Adrenal gland (tissue), 12 donors: ENCODE results near the gene PAGR1. TPM values are rescaled to one million over a fixed set of nuclear protein-coding genes. Genes with fewer than 3 reads are reported as not detected.

ENCODE experiments used
- DNase-seq, 7 donors: peaks; one replicate each; pipeline ENCODE4 v3.0.0-alpha.2; 2019 to 2020
- H3K27ac ChIP-seq, 5 donors: fragments of 200-600 bp; sonication (generic) in 4 of 5; 1 replicate in 3 of 5; 2 replicates in 2 of 5; pipeline versions ENCODE4 v1.5.1 to v1.8.0; 2016 to 2020; ENCODE audit warnings: mild to moderate bottlenecking in 1 of 5
- H3K27me3 ChIP-seq: fragments of 200-600 bp; 2 replicates; pipeline ENCODE4 v1.8.0; 2021
- H3K36me3 ChIP-seq, 2 donors: fragments of 200-600 bp; replicated peaks in 1 of 2; 1 replicate in 1 of 2; 2 replicates in 1 of 2; pipeline versions ENCODE4 v1.5.1 to v1.8.0; 2018 to 2022
- H3K4me1 ChIP-seq, 2 donors: fragments of 200-600 bp; replicated peaks in 1 of 2; 1 replicate in 1 of 2; 2 replicates in 1 of 2; pipeline versions ENCODE4 v1.5.1 to v1.8.0; 2018 to 2021
- H3K4me3 ChIP-seq, 4 donors: fragments of 200-600 bp; sonication (generic) in 3 of 4; one replicate each; pipeline ENCODE4 v1.5.1; 2016 to 2018
- H3K9me3 ChIP-seq, 3 donors: fragments of 200-600 bp; sonication (generic) in 1 of 3; replicated peaks in 1 of 3; 1 replicate in 2 of 3; 2 replicates in 1 of 3; pipeline versions ENCODE4 v1.5.1 to v1.8.0; 2016 to 2021
- POLR2A ChIP-seq, 2 donors: fragments of 450-650 bp; IDR thresholded peaks; one replicate each; pipeline ENCODE4 v1.6.1; 2017; ENCODE audit warnings: antibody characterized with exemption in 2 of 2, mild to moderate bottlenecking in 2 of 2, moderate library complexity in 1 of 2
- WGBS, 4 donors: extraction: QIAGEN DNeasy Blood & Tissue Kit in 2 of 4; methylation state at CpG; one replicate each; pipeline versions ENCODE4 v1.1.5 to v1.1.7; 2013 to 2017; 5-methylcytosine and 5-hydroxymethylcytosine counted together
- intact Hi-C, 2 donors: fragments of 100-400 bp; cut with DNase I; formaldehyde crosslinking; loops; one replicate each; pipeline versions ENCODE4 v1.14.1 to v1.15.0; 2022 to 2023
- polyA plus RNA-seq, 3 donors: library from polyadenylated mRNA; stranded (reverse); fragments of 200-250 nt in 2 of 3; fragments of 350-450 nt in 1 of 3; fragmentation: Illumina TruSeq in 1 of 3; extraction: RNeasy Lipid Tissue Mini Kit (QIAGEN cat#74804) in 1 of 3; gene quantifications; one replicate each; pipeline ENCODE4 v1.2.3, GENCODE V29; 2013 to 2014
- total RNA-seq, 9 donors: library from RNA; depleted of rRNA in 4 of 9; stranded (reverse); fragments of >200 nt in 4 of 9; fragments of 120-200 nt in 1 of 9; fragmentation: NEBNext Ultra II Directional in 1 of 9; extraction: Animal tissue kit (Norgen Biotek cat#: 25700) in 1 of 9; gene quantifications; one replicate each; pipeline versions ENCODE4 v1.1.0 to v1.2.4, GENCODE V29; 2013 to 2023
- TF ChIP-seq, protein P1 (sequence below), 6 experiments: fragments of 450-650 bp in 4 of 6; fragments of 200-600 bp in 2 of 6; sonication (generic) in 1 of 6; IDR thresholded peaks; 1 replicate in 5 of 6; 2 replicates in 1 of 6; pipeline versions ENCODE4 v1.5.1 to v1.8.0; 2016 to 2021; ENCODE audit warnings: antibody characterized with exemption in 6 of 6, mild to moderate bottlenecking in 2 of 6, moderate library complexity in 1 of 6
- donor health status: healthy with polysubstance abuse.
- donor health status: Bipolar disorder and iron deficiency.
- donor health status: DM: yes; HTN: yes; CAD: no.
- donor health status: DM: no; HTN: no; CAD: no.
- donor health status: DM: no; HTN: no; CAD: no.
- donor health status: DM: yes; HTN: yes; CAD: no.

PAGR1 gene
- total and polyA plus RNA-seq, 12 donors, result 14.2 to 89.1 (median 39.8) TPM

DNA sequence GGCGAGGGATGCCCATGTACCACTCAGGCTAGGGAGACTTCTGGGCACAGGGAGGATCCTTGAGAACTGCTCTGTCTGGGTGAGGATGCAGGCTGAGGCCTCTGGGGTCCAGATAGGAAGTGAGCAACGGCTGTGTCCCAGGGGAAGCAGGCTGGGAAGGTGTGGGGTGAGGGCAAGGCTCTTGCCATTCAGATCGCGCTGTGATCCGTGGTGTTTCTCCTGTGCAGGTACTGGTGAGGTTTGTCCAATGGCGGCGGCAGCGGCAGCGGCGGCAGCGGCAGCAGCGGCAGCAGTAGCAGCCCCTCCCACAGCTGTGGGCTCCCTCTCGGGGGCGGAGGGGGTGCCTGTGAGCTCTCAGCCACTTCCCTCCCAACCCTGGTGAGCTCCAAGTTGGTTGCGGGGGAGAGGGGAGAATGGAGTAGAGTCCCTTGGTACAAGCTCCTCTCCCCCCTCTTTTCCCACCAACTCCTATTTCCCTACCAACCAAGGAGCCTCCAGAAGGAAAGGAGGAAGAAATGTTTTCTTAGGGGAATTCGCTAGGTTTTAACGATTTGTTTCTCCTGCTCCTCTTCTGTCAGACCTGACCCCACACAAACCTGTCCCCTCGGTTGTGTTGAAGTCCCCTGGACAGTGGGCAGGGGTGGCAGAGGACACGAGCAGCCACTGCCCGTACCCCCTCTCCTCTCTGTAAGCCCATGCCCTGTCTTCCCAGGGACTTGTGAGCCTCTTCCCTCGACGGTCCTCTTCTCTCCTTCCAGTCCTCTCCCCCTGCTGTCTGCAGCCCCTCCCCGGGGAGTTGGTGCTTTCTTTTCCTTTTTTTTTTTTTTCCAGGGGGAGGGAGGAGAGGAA lies 5.9 kb upstream of the PAGR1 start:
- peaks cover 0 to 18% of the 10 kb centered on the region in 2 donors for H3K36me3 ChIP-seq
- TF ChIP-seq, protein P1, sequence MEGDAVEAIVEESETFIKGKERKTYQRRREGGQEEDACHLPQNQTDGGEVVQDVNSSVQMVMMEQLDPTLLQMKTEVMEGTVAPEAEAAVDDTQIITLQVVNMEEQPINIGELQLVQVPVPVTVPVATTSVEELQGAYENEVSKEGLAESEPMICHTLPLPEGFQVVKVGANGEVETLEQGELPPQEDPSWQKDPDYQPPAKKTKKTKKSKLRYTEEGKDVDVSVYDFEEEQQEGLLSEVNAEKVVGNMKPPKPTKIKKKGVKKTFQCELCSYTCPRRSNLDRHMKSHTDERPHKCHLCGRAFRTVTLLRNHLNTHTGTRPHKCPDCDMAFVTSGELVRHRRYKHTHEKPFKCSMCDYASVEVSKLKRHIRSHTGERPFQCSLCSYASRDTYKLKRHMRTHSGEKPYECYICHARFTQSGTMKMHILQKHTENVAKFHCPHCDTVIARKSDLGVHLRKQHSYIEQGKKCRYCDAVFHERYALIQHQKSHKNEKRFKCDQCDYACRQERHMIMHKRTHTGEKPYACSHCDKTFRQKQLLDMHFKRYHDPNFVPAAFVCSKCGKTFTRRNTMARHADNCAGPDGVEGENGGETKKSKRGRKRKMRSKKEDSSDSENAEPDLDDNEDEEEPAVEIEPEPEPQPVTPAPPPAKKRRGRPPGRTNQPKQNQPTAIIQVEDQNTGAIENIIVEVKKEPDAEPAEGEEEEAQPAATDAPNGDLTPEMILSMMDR (IDR thresholded peaks at IDR 0.05), result no peak
- TF ChIP-seq POLR2A (IDR thresholded peaks at IDR 0.05), result peak in 1 of 2 donors; percentile 5
- no peaks in the 10 kb centered on the region for H3K27me3 ChIP-seq
- H3K4me3 ChIP-seq, result no peak overlapping the region
- intact Hi-C loops, result no loop called here
- WGBS, 4 donors, result 45 to 56% (median 54%) methylated on average over 13 to 23 of the region's 23 CpGs
- peaks cover 34 to 56% of the 10 kb centered on the region in 2 donors for H3K4me1 ChIP-seq
- H3K27ac ChIP-seq, result peak overlapping the region; percentile 62 to 97 (median 93)
- peak in 6 of 7 donors; percentile 23 to 66 (median 46) for DNase-seq
- no peaks in the 10 kb centered on the region for H3K9me3 ChIP-seq

DNA sequence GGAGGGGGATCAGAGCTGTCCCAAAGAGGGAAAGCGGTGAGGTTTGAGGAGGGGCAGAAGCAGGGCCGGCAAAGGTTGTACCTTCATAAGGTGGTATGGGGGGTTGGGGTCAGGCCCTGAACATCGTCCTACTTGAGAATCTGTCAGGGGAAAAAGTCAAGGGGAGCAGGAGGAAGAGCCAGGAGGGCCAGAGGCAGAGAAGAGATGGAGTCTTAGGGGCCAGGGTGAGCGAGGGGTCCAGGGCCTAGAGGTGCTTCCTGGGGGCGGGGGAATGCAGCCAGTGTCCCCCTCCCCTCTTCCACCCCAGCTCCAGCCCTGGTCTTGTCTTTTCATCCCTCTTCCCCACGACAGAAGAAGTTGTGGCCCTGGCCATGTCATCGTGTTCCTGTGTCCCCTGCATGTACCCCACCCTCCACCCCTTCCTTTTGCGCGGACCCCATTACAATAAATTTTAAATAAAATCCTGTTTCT lies 5.2 kb upstream of the PAGR1 start:
- intact Hi-C loops, result no loop called here
- no peak for TF ChIP-seq POLR2A (IDR thresholded peaks at IDR 0.05)
- TF ChIP-seq, protein P1 (IDR thresholded peaks at IDR 0.05), result no peak
- WGBS, 4 donors, result 18 to 28% (median 24%) methylated on average over 9 of the region's 9 CpGs

DNA sequence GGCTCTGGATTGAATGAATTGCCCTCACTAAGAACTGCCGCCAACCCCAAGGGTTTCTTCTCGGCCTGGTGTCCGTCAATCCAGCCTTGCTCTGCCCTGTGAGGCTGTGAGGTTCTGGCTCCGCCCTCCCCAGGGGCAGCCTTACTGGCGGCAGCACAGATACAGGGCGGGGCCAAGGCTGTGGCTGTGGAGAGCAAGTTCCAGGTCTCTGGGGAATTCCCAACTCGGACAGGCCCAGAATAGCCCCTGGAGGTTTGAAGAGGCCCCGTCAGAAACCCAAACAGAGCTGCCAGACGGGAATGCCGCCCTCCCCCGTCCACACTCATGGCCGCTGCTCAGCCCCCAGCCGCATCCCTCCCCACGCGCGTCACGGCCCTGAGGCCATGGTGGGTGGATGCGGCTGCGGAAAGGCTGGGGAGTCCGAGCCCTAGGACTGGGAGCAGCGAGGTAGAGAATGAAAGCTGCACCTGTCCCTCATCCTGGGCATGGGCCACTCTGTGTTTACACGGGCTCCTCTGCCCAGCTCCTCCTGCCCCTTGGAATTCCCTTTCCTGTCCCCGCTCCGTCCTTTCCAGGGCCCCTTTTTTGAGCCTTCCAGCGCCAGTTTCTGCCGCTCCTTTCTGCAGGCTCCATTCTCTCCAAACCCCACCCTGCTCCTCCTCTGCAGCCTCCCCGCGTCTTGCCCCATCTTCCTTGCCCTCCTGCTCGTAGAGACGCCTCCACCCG lies 4.6 kb upstream of the PAGR1 start:
- DNase-seq, result peak; percentile 94 to 99 (median 98)
- Histone ChIP-seq H3K4me3 (peak overlapping the region in 3 of 4 donors; percentile 15 to 59 (median 25)), H3K27ac (peak overlapping the region; percentile 62 to 97 (median 82)), H3K36me3 (peaks cover 0 to 18% of the 10 kb centered on the region in 2 donors), H3K9me3 (no peaks in the 10 kb centered on the region), H3K27me3 (no peaks in the 10 kb centered on the region), H3K4me1 (peaks cover 34 to 61% of the 10 kb centered on the region in 2 donors)
- peak; percentile 34 to 75 for TF ChIP-seq POLR2A (IDR thresholded peaks at IDR 0.05)
- TF ChIP-seq, protein P1 (IDR thresholded peaks at IDR 0.05), result no peak
- intact Hi-C loops, result no loop called here
- 1% methylated on average over 18 to 31 of the region's 31 CpGs for WGBS, 4 donors

More for the DNA sequence above, 5.2 kb upstream of the PAGR1 start:
- H3K27ac ChIP-seq, result peak overlapping the region; percentile 62 to 97 (median 82)
- H3K9me3 ChIP-seq, result no peaks in the 10 kb centered on the region
- H3K4me3 ChIP-seq, result no peak overlapping the region
- DNase-seq, result peak in 3 of 7 donors; percentile 12 to 36 (median 22)
- peaks cover 0 to 18% of the 10 kb centered on the region in 2 donors for H3K36me3 ChIP-seq
- H3K4me1 ChIP-seq, result peaks cover 34 to 61% of the 10 kb centered on the region in 2 donors
- H3K27me3 ChIP-seq, result no peaks in the 10 kb centered on the region
